ENCODE data around the gene ABCG4.

DNA sequence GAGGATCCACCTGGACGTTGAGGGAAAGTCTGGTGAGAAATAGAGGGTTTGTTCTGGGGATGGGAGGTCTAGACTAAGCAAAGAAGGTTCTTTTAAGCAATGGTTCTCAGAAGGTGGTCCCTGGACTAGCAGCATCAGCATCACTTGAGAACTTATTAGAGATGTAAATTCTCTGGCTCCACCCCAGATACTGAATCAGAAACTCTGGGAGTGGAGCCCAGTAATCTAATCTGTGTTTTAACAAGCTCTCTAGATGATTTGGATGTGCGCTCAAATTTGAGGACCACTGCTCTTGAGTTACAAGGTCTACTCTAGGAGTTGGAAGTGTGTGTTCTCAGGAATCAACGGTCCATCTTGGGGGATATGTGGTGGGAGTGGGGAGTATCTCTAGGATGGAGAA lies 3.3 kb upstream of the ABCG4 start:
- no peak for TF ChIP-seq RAD21 (IDR thresholded peaks at IDR 0.05; ENCODE audit: low read depth)
- TF ChIP-seq, protein P1, sequence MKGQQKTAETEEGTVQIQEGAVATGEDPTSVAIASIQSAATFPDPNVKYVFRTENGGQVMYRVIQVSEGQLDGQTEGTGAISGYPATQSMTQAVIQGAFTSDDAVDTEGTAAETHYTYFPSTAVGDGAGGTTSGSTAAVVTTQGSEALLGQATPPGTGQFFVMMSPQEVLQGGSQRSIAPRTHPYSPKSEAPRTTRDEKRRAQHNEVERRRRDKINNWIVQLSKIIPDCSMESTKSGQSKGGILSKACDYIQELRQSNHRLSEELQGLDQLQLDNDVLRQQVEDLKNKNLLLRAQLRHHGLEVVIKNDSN (IDR thresholded peaks at IDR 0.05), result no peak
- no peak for TF ChIP-seq TEAD4 (IDR thresholded peaks at IDR 0.05)
- TF ChIP-seq, protein P2, sequence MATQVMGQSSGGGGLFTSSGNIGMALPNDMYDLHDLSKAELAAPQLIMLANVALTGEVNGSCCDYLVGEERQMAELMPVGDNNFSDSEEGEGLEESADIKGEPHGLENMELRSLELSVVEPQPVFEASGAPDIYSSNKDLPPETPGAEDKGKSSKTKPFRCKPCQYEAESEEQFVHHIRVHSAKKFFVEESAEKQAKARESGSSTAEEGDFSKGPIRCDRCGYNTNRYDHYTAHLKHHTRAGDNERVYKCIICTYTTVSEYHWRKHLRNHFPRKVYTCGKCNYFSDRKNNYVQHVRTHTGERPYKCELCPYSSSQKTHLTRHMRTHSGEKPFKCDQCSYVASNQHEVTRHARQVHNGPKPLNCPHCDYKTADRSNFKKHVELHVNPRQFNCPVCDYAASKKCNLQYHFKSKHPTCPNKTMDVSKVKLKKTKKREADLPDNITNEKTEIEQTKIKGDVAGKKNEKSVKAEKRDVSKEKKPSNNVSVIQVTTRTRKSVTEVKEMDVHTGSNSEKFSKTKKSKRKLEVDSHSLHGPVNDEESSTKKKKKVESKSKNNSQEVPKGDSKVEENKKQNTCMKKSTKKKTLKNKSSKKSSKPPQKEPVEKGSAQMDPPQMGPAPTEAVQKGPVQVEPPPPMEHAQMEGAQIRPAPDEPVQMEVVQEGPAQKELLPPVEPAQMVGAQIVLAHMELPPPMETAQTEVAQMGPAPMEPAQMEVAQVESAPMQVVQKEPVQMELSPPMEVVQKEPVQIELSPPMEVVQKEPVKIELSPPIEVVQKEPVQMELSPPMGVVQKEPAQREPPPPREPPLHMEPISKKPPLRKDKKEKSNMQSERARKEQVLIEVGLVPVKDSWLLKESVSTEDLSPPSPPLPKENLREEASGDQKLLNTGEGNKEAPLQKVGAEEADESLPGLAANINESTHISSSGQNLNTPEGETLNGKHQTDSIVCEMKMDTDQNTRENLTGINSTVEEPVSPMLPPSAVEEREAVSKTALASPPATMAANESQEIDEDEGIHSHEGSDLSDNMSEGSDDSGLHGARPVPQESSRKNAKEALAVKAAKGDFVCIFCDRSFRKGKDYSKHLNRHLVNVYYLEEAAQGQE (IDR thresholded peaks at IDR 0.05; ENCODE audit: low read depth), result no peak
- TF ChIP-seq CREB1 (IDR thresholded peaks at IDR 0.05; ENCODE audit: low read depth), result no peak
- TF ChIP-seq, protein P3, sequence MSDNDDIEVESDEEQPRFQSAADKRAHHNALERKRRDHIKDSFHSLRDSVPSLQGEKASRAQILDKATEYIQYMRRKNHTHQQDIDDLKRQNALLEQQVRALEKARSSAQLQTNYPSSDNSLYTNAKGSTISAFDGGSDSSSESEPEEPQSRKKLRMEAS (IDR thresholded peaks at IDR 0.05), result no peak
- no peak for TF ChIP-seq EP300 (IDR thresholded peaks at IDR 0.05; ENCODE audit: borderline replicate concordance)
